HCT116 (cell line): ENCODE data around the gene LRRC42. TPM values are rescaled to one million over a fixed set of nuclear protein-coding genes. Genes with fewer than 3 reads are reported as not detected.

Experiments used
- ATAC-seq: fragments of 200-7000 bp; cut with Tn5 transposase; 2 replicates; pipeline ENCODE4 v1.9.1; 2020; ENCODE audit warnings: mild to moderate bottlenecking, moderate library complexity
- BruUV-seq: library from RNA; stranded (reverse); fragments of 400-500 nt; replicated peaks from 2 replicates; lab custom pipeline; 2021; lab: Mats Ljungman, UMichigan
- CTCF ChIA-PET: fragments of 300-600 bp; sonication (Branson Sonifier 250); formaldehyde crosslinking; loops from one replicate; lab custom pipeline; 2021; ENCODE audit warnings: antibody characterized with exemption; lab: Charles Lee
- POLR2A ChIA-PET: fragments of 300-600, 350-600 bp; sonication (Branson Sonifier 250); formaldehyde crosslinking; loops from one replicate; lab custom pipeline; 2021; ENCODE audit warnings: antibody characterized with exemption; lab: Charles Lee
- RAD21 ChIA-PET, 2 experiments: fragments of 300-600 bp; sonication (Branson Sonifier 250); formaldehyde crosslinking; loops; one replicate each; lab custom pipeline; 2023; ENCODE audit warnings: low total read pairs in 2 of 2; ENCODE audit not compliant: uncharacterized antibody in 2 of 2, unreplicated experiment in 2 of 2, low non-redundant PET in 1 of 2; lab: Charles Lee
- DNase-seq: peaks from one replicate; pipeline ENCODE4 v3.0.0-alpha.2; 2010; ENCODE audit warnings: low read depth, low spot score
- H2AFZ ChIP-seq: fragments of 200-600 bp; shearing (Covaris generic), sonication (generic); 2 replicates; pipeline ENCODE4 v1.6.1; 2017; ENCODE audit warnings: low read depth, mixed run types, mixed read lengths, antibody characterized with exemption, low read length; ENCODE audit not compliant: poor library complexity, severe bottlenecking
- H3K27ac ChIP-seq: 2 replicates; pipeline ENCODE4 v1.5.1; 2012; ENCODE audit warnings: low read depth, low read length
- H3K27me3 ChIP-seq: fragments of 200-600 bp; sonication (generic); 2 replicates; pipeline ENCODE4 v1.6.1; 2016; ENCODE audit warnings: mixed run types, low read length, mixed read lengths; ENCODE audit not compliant: insufficient read depth
- H3K36me3 ChIP-seq, 2 experiments: fragments of 200-500 bp in 1 of 2; fragments of 200-600 bp in 1 of 2; sonication (Bioruptor generic) in 1 of 2; sonication (generic) in 1 of 2; 2 replicates each; pipeline versions ENCODE4 v1.5.1 to v1.6.1; 2014 to 2016; ENCODE audit warnings: low read length in 2 of 2, inconsistent platforms in 1 of 2, mixed read lengths in 1 of 2, mixed run types in 1 of 2; ENCODE audit not compliant: insufficient read depth in 2 of 2, control insufficient read depth in 1 of 2
- H3K4me1 ChIP-seq, 2 experiments: fragments of 200-600 bp in 1 of 2; sonication (generic) in 1 of 2; 2 replicates each; pipeline versions ENCODE4 v1.5.1 to v1.6.1; 2012 to 2017; ENCODE audit warnings: low read length in 2 of 2, inconsistent platforms in 1 of 2, mild to moderate bottlenecking in 1 of 2, mixed read lengths in 1 of 2, mixed run types in 1 of 2, moderate library complexity in 1 of 2; ENCODE audit not compliant: insufficient read depth in 2 of 2, control insufficient read depth in 1 of 2
- H3K4me2 ChIP-seq: fragments of 200-600 bp; sonication (generic); 2 replicates; pipeline ENCODE4 v1.6.1; 2017; ENCODE audit warnings: mixed run types, low read length, mixed read lengths
- H3K4me3 ChIP-seq, 2 experiments: fragments of 200-600 bp in 1 of 2; sonication (generic) in 1 of 2; replicated peaks in 1 of 2; 2 replicates each; pipeline ENCODE4 v1.5.1; 2011 to 2016; ENCODE audit warnings: low read length in 2 of 2, control low read depth in 1 of 2, low read depth in 1 of 2, mild to moderate bottlenecking in 1 of 2, mixed read lengths in 1 of 2, mixed run types in 1 of 2
- H3K79me2 ChIP-seq: fragments of 200-600 bp; sonication (generic); 2 replicates; pipeline ENCODE4 v1.6.1; 2017; ENCODE audit warnings: mild to moderate bottlenecking, mixed run types, low read length, moderate library complexity, mixed read lengths; ENCODE audit not compliant: insufficient read depth
- H3K9ac ChIP-seq: fragments of 200-600 bp; sonication (generic); 2 replicates; pipeline ENCODE4 v1.6.1; 2016; ENCODE audit warnings: low read length, mixed read lengths
- H3K9me2 ChIP-seq: fragments of 200-600 bp; sonication (generic), shearing (Covaris generic); 2 replicates; pipeline ENCODE4 v1.6.1; 2017; ENCODE audit warnings: mixed run types, mild to moderate bottlenecking, moderate library complexity; ENCODE audit not compliant: insufficient read depth
- H3K9me3 ChIP-seq, 2 experiments: fragments of 200-500 bp in 1 of 2; fragments of 200-600 bp in 1 of 2; sonication (Bioruptor generic) in 1 of 2; sonication (generic) in 1 of 2; 2 replicates each; pipeline ENCODE4 v1.6.1; 2014 to 2017; ENCODE audit warnings: low read length in 2 of 2, mixed read lengths in 2 of 2, inconsistent platforms in 1 of 2, low read depth in 1 of 2, mild to moderate bottlenecking in 1 of 2, mixed run types in 1 of 2, moderate library complexity in 1 of 2; ENCODE audit not compliant: control insufficient read depth in 1 of 2, insufficient read depth in 1 of 2
- H4K20me1 ChIP-seq: fragments of 200-600 bp; sonication (generic), shearing (Covaris generic); 2 replicates; pipeline ENCODE4 v1.6.1; 2017; ENCODE audit warnings: mixed run types, mild to moderate bottlenecking, moderate library complexity; ENCODE audit not compliant: insufficient read depth
- CBX3 ChIP-seq: IDR thresholded peaks from 2 replicates; pipeline ENCODE4 v1.6.1; 2012; ENCODE audit warnings: low read depth
- EZH2 ChIP-seq: fragments of 200-600 bp; sonication (generic); IDR thresholded peaks from 2 replicates; pipeline ENCODE4 v1.6.1; 2017; ENCODE audit warnings: antibody characterized with exemption, mixed run types
- EZH2phosphoT487 ChIP-seq: fragments of 200-600 bp; IDR thresholded peaks from 2 replicates; pipeline ENCODE4 v1.6.1; 2018; ENCODE audit warnings: antibody characterized with exemption, borderline replicate concordance
- FOSL1 ChIP-seq: IDR thresholded peaks from 2 replicates; pipeline ENCODE4 v1.6.1; 2012; ENCODE audit warnings: low read depth
- JUND ChIP-seq: IDR thresholded peaks from 2 replicates; pipeline ENCODE4 v1.6.1; 2012
- POLR2A ChIP-seq: IDR thresholded peaks from 2 replicates; pipeline ENCODE4 v1.7.0; 2011; ENCODE audit warnings: borderline replicate concordance; ENCODE audit not compliant: insufficient read depth, insufficient read length; ENCODE audit errors: extremely low read depth
- RAD21 ChIP-seq: IDR thresholded peaks from 2 replicates; pipeline ENCODE4 v1.6.1; 2012; ENCODE audit warnings: low read depth, mild to moderate bottlenecking
- SP1 ChIP-seq: IDR thresholded peaks from 2 replicates; pipeline ENCODE4 v1.6.1; 2012; ENCODE audit warnings: low read depth
- SRF ChIP-seq: IDR thresholded peaks from 2 replicates; pipeline ENCODE4 v1.6.1; 2012; ENCODE audit warnings: low read depth
- TCF7L2 ChIP-seq: IDR thresholded peaks from 2 replicates; pipeline ENCODE4 v1.7.0; 2011; ENCODE audit warnings: borderline replicate concordance, inconsistent platforms; ENCODE audit not compliant: insufficient read depth, insufficient read length; ENCODE audit errors: extremely low read depth
- YY1 ChIP-seq: IDR thresholded peaks from 2 replicates; pipeline ENCODE4 v1.6.1; 2011; ENCODE audit warnings: low read length, low read depth, moderate library complexity, mild to moderate bottlenecking; ENCODE audit not compliant: insufficient replicate concordance; ENCODE audit errors: extremely low read depth
- ZFX ChIP-seq: fragments of 450-650 bp; IDR thresholded peaks from 2 replicates; pipeline ENCODE4 v1.6.1; 2017
- ZNF274 ChIP-seq: fragments of 200-500 bp; sonication (Bioruptor generic); IDR thresholded peaks from 2 replicates; pipeline ENCODE4 v1.6.1; 2014; ENCODE audit warnings: mild to moderate bottlenecking, low read depth, low read length, inconsistent platforms
- intact Hi-C: fragments of 100-400 bp; cut with micrococcal nuclease; formaldehyde crosslinking; loops from 2 replicates; pipeline ENCODE4 v1.10.0; 2022
- total RNA-seq: library from RNA; stranded (reverse); gene quantifications from one replicate; pipeline ENCODE4 v1.2.1, GENCODE V29; 2021; ENCODE audit not compliant: unreplicated experiment
- TF ChIP-seq, protein P1 (sequence below): IDR thresholded peaks from 2 replicates; pipeline ENCODE4 v1.6.1; 2012
- TF ChIP-seq, protein P2 (sequence below): IDR thresholded peaks from 2 replicates; pipeline ENCODE4 v1.6.1; 2012
- TF ChIP-seq, protein P3 (sequence below), 3 experiments: fragments of 200-600 bp in 1 of 3; sonication (generic) in 1 of 3; IDR thresholded peaks in 2 of 3; conservative IDR thresholded peaks in 1 of 3; 2 replicates each; pipeline ENCODE4 v1.5.1; 2012 to 2017; ENCODE audit warnings: low read depth in 2 of 3, low read length in 2 of 3, antibody characterized with exemption in 1 of 3, borderline replicate concordance in 1 of 3, control low read depth in 1 of 3, mild to moderate bottlenecking in 1 of 3, mixed read lengths in 1 of 3, mixed run types in 1 of 3, moderate library complexity in 1 of 3; ENCODE audit not compliant: insufficient read depth in 1 of 3

The LRRC42 gene
- total RNA-seq, 1 experiment from 2014 or later = 62.5 TPM

DNA sequence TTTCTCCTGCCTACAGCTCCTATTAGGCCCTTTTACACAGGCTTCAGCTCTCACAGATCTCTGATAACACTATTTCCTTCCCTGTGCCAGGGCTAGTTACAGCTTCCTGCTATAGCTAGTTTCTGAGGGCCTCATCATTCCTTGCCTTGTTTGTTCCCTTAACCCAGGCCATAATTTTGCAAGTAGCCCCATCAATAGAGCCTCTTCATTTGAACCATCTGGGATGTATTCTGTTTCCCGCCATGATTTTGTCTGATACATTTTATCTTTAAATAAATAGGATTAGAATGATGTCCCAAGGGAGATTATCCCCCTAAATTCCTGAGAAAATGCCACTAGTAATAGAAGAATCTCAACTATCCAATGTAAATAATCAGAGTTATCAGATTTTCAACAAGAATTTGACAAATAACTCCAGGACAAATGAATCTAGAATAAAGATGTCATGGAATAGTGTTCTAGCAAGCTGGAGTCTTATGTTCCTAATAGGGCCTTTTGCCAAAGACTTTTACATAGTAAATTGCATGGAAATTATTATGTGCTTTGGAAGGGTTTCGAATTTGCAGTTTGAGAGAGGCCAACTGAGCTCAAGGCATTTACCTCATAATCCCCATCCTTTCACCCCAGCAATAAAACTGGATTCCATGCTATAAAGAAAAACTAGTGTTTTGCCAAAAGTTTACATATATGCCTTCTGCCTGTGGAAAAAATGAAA, 16.7 kb upstream of the LRRC42 start:
- no peak overlapping the region for H3K4me2 ChIP-seq
- TF ChIP-seq ZNF274 = no peak
- TF ChIP-seq FOSL1 = no peak
- H3K4me1 ChIP-seq = no peaks in the 10 kb centered on the region
- H3K9me2 ChIP-seq = no peaks in the 10 kb centered on the region
- ATAC-seq (no peak), DNase-seq (no peak)
- intact Hi-C loops = no loop called here
- POLR2A ChIA-PET = no interaction called here
- 0 out of 2 replicates have a peak, but pooled peaks cover 3% of the 10 kb centered on the region for H3K79me2 ChIP-seq
- no TSS peak for BruUV-seq
- H3K36me3 ChIP-seq = peaks cover 2 to 15% of the 10 kb centered on the region in 2 experiments; a peak in 1 of 4 replicates
- H3K27me3 ChIP-seq = no peaks in the 10 kb centered on the region
- RAD21 ChIA-PET = no interaction called here
- H3K9ac ChIP-seq = no peak overlapping the region
- H3K9me3 ChIP-seq = peaks cover 6 to 7% of the 10 kb centered on the region in 2 experiments; a peak in 3 of 4 replicates
- H2AFZ ChIP-seq = no peak overlapping the region
- CTCF ChIA-PET = no interaction called here
- H3K4me3 ChIP-seq = no peak overlapping the region
- H3K27ac ChIP-seq = no peak overlapping the region
- no peaks in the 10 kb centered on the region for H4K20me1 ChIP-seq

DNA sequence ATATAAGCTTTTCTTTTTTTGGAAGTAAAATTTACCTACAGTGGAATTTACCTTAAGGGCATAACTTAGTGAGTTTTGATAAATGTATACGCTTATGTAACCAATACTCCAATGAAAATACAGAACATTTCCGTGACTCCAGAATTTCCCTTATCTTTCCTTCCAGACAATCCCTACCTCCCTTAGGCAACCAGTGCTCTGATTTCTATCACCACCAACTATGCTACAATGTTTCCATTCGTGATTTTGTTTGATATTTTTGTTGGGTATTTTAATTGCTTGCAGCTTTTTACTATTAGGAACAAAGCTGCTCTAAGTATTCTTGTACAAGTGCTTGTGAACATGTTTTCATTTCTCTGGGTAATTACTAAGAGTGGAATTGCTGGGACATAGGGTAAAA, 15.2 kb upstream of the LRRC42 start:
- peaks cover 6 to 11% of the 10 kb centered on the region in 2 experiments; a peak in 3 of 4 replicates for H3K9me3 ChIP-seq
- H3K27ac ChIP-seq = no peak overlapping the region
- 0 out of 2 replicates have a peak, but pooled peaks cover 3% of the 10 kb centered on the region for H3K79me2 ChIP-seq
- H3K4me2 ChIP-seq = no peak overlapping the region
- intact Hi-C loops = no loop called here
- RAD21 ChIA-PET = no interaction called here
- H3K9me2 ChIP-seq = no peaks in the 10 kb centered on the region
- H3K36me3 ChIP-seq = peaks cover 2 to 24% of the 10 kb centered on the region in 2 experiments; a peak in 1 of 4 replicates
- no peak overlapping the region for H2AFZ ChIP-seq
- CTCF ChIA-PET = no interaction called here
- H4K20me1 ChIP-seq = no peaks in the 10 kb centered on the region
- TF ChIP-seq POLR2A = no peak
- no peak for TF ChIP-seq EZH2phosphoT487
- TF ChIP-seq SRF = no peak
- no peak for TF ChIP-seq SP1
- TF ChIP-seq, protein P1, sequence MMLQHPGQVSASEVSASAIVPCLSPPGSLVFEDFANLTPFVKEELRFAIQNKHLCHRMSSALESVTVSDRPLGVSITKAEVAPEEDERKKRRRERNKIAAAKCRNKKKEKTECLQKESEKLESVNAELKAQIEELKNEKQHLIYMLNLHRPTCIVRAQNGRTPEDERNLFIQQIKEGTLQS = no peak
- TF ChIP-seq YY1 = no peak
- no peak for TF ChIP-seq TCF7L2
- TF ChIP-seq CBX3 = no peak
- no peak for TF ChIP-seq ZFX
- TF ChIP-seq EZH2 = no peak
- no peak for TF ChIP-seq JUND
- TF ChIP-seq, protein P2, sequence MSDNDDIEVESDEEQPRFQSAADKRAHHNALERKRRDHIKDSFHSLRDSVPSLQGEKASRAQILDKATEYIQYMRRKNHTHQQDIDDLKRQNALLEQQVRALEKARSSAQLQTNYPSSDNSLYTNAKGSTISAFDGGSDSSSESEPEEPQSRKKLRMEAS = no peak
- TF ChIP-seq, protein P3, sequence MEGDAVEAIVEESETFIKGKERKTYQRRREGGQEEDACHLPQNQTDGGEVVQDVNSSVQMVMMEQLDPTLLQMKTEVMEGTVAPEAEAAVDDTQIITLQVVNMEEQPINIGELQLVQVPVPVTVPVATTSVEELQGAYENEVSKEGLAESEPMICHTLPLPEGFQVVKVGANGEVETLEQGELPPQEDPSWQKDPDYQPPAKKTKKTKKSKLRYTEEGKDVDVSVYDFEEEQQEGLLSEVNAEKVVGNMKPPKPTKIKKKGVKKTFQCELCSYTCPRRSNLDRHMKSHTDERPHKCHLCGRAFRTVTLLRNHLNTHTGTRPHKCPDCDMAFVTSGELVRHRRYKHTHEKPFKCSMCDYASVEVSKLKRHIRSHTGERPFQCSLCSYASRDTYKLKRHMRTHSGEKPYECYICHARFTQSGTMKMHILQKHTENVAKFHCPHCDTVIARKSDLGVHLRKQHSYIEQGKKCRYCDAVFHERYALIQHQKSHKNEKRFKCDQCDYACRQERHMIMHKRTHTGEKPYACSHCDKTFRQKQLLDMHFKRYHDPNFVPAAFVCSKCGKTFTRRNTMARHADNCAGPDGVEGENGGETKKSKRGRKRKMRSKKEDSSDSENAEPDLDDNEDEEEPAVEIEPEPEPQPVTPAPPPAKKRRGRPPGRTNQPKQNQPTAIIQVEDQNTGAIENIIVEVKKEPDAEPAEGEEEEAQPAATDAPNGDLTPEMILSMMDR (IDR thresholded peaks at IDR 0.05 in 2 of 3, conservative IDR thresholded peaks at IDR 0.05 in 1 of 3; ENCODE audit: borderline replicate concordance in 1 of 3, insufficient read depth in 1 of 3, low read depth in 2 of 3, low read length in 2 of 3) = no peak
- no peak for TF ChIP-seq RAD21
- no TSS peak for BruUV-seq
- ATAC-seq (no peak), DNase-seq (no peak)
- no peak overlapping the region for H3K4me3 ChIP-seq
- no peak overlapping the region for H3K9ac ChIP-seq
- no peaks in the 10 kb centered on the region for H3K27me3 ChIP-seq
- POLR2A ChIA-PET = no interaction called here
- H3K4me1 ChIP-seq = no peaks in the 10 kb centered on the region
